ENCODE data around the gene ABLIM2.

- no peak for TF ChIP-seq CTCF (conservative IDR thresholded peaks at IDR 0.05 in 1 of 2, IDR thresholded peaks at IDR 0.05 in 1 of 2; ENCODE audit: extremely low read depth in 1 of 2, insufficient read depth in 1 of 2, low read depth in 1 of 2, low read length in 2 of 2)
- no peak for TF ChIP-seq EZH2 (IDR thresholded peaks at IDR 0.05; ENCODE audit: borderline replicate concordance, low read length)
Observed at GRCh38 chr4:8089862-8090261, 68.8 kb downstream of the ABLIM2 start.

Data from mammary epithelial cell (primary cell).